ENCODE results near the gene ANO8.

Gene ANO8

DNA sequence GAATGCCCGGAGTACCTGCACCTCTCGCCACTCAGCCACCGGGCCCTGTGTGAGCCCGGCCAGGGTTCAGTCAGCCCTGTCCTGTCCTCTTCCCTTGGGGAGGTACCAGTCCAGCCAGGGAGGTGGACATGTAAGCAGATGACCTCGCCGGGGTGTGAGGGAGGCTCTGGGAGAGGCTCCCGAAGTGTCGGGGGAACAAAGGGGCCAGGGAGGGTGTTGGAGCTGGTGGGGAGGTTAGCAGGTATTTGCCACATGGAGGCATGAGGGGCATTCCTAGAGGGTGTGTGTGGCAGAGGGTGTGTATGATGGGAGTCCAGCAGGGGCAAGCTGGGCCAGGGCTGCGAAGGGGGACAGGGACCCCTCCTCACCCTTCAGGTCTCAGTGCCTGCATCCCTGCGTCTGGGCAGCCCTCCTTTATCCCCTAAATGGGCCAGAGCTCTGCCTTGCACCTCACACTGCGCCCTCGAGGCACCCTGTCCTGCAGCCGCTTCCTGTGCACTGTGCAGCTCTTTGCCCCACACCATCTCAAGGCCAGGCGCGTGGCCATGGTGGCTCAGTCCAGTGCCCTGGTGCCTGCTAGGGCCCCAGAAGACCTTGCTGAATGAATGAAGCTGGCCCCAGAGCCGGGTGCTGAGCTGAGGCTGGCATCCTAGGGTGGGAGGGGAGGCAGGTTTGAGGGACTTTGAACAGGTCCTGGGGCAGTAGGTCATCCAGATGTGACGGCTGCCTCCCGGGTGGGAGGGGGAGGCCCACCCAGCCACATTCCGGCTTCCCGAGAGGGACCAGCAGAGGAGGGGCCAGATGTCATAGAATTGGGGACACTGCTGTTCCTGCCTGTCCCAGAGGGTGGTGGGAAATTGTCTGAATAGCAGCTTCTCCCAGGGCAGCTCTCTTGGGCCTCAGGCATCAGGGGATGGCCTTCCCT is 22.2 kb downstream of the ANO8 start:
- TF ChIP-seq, protein P1, sequence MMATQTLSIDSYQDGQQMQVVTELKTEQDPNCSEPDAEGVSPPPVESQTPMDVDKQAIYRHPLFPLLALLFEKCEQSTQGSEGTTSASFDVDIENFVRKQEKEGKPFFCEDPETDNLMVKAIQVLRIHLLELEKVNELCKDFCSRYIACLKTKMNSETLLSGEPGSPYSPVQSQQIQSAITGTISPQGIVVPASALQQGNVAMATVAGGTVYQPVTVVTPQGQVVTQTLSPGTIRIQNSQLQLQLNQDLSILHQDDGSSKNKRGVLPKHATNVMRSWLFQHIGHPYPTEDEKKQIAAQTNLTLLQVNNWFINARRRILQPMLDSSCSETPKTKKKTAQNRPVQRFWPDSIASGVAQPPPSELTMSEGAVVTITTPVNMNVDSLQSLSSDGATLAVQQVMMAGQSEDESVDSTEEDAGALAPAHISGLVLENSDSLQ (IDR thresholded peaks at IDR 0.05) = no peak
- TF ChIP-seq ARNT (IDR thresholded peaks at IDR 0.05) (no peak), LEF1 (IDR thresholded peaks at IDR 0.05; ENCODE audit: borderline replicate concordance) (no peak), BHLHE40 (IDR thresholded peaks at IDR 0.05; ENCODE audit: borderline replicate concordance) (no peak)
- POLR2A ChIA-PET = interaction anchor here (0.7 to 1.5 kb wide), 3 partner anchors 9 to 19 kb away, joined by 4 to 5 read pairs (median 4); no protein-coding TSS in a partner anchor
- no peak for DNase-seq (ENCODE audit: extremely low spot score)
- CTCF ChIA-PET = interaction anchor here (0.6 kb wide), 1 partner anchor 626 kb away, joined by 3 read pairs; no protein-coding TSS in a partner anchor

GRCh38 chr19:17311455-17312188 is 23.0 kb downstream of the ANO8 start:
- no peak for TF ChIP-seq FOXM1 (IDR thresholded peaks at IDR 0.05; ENCODE audit: borderline replicate concordance)
- no peak for TF ChIP-seq ZNF384 (IDR thresholded peaks at IDR 0.05)
- TF ChIP-seq FOXK2 (IDR thresholded peaks at IDR 0.05) = no peak
- no peak for TF ChIP-seq HDGF (IDR thresholded peaks at IDR 0.05; ENCODE audit: borderline replicate concordance)
- TF ChIP-seq L3MBTL2 (conservative IDR thresholded peaks at IDR 0.05) = no peak
- no peak for TF ChIP-seq ARNT (IDR thresholded peaks at IDR 0.05)
- no peak for TF ChIP-seq LEF1 (IDR thresholded peaks at IDR 0.05; ENCODE audit: borderline replicate concordance)
- no peak for TF ChIP-seq ELF4 (IDR thresholded peaks at IDR 0.05)
- TF ChIP-seq TARDBP (IDR thresholded peaks at IDR 0.05) = no peak
- TF ChIP-seq BHLHE40 (IDR thresholded peaks at IDR 0.05; ENCODE audit: borderline replicate concordance) = no peak
- TF ChIP-seq FOXA1 (IDR thresholded peaks at IDR 0.05) = no peak
- TF ChIP-seq SP1 (IDR thresholded peaks at IDR 0.05) = no peak
- no peak for TF ChIP-seq SUZ12 (IDR thresholded peaks at IDR 0.05)
- no peak for TF ChIP-seq CTBP1 (IDR thresholded peaks at IDR 0.05; ENCODE audit: borderline replicate concordance)
- no peak for TF ChIP-seq NFRKB (IDR thresholded peaks at IDR 0.05)
- TF ChIP-seq, protein P1 (IDR thresholded peaks at IDR 0.05) = no peak
- DNase-seq (ENCODE audit: extremely low spot score) = no peak
- POLR2A ChIA-PET = interaction anchor here (1.5 kb wide), 1 partner anchor 19 kb away, joined by 4 read pairs; no protein-coding TSS in a partner anchor
- CTCF ChIA-PET = no interaction called here

DNA sequence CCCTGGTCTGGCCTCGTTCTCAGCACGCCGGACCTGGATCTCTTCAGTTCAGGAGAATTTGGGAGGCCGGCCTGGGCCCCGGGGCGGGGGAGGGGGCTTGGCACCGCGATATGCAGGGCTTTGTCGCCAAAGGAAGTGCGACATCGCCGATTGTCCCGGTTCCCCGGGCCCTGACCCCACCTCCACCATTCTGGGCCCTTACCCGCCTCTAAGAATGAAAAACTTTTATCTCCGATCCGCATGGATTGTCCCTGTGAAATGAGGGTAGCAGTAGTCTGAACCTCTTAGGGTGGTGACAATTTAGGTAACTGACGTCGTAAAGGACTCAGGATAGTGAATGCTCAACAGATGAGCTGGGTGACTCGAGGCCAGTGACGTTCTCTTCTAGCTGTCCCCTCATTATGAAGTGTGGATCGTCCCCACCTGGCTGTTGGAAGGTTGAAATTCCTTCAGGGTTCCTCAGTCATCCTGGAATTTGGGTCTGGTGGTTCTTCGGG is 24.6 kb downstream of the ANO8 start:
- CTCF ChIA-PET = no interaction called here
- no peak for TF ChIP-seq NFRKB (IDR thresholded peaks at IDR 0.05)
- TF ChIP-seq CTBP1 (IDR thresholded peaks at IDR 0.05; ENCODE audit: borderline replicate concordance) = no peak
- DNase-seq (ENCODE audit: extremely low spot score) = no peak
- POLR2A ChIA-PET = interaction anchor here (0.9 to 6.2 kb wide), 6 partner anchors 8 to 43 kb away, joined by 3 to 107 read pairs (median 6); partner anchors contain the start of genes ANO8, BABAM1 and GTPBP3

GRCh38 chr19:17309198-17309964 is 25.3 kb downstream of the ANO8 start, which contains the start of gene DDA1:
TSS of gene DDA1 (plus strand) at chr19:17309563. CDS start at chr19:17309655, 92 bp downstream.
- ChIA-PET POLR2A (interaction anchor here (0.7 to 6.2 kb wide), 17 partner anchors 8 to 110 kb away, joined by 3 to 107 read pairs (median 4); partner anchors contain the start of genes ANO8, BABAM1, GTPBP3 and MVB12A), CTCF (no interaction called here)
- DNase-seq (ENCODE audit: extremely low spot score) = peak; percentile 93

DNA sequence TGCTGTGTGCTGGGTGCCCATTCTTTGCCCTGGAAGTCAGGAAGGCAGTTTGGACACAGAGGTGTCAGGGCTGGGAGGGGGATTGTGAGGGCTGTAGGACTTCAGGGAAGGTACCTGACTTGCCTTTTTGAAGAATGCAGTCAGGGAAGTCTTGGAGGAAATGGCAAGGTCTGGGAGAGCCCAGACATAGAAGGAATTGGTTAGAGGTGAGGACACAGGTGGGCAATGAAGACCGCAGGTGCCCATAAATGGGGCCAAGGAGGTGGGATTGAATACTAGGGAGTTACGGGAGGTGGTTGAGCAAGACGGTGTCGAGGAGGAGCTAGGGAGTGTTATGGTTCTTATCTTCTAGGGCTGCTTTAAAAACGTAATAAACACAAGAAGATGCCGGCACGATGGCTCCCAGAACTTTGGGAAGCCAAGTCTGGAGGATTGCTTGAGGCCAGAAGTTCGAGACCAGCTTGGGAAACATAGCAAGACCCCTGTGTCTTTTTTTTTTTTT is 26.7 kb downstream of the ANO8 start:
- CTCF ChIA-PET = interaction anchor here (0.8 kb wide), 1 partner anchor 28 kb away, joined by 3 read pairs; no protein-coding TSS in a partner anchor
- POLR2A ChIA-PET = interaction anchor here (1.0 to 6.2 kb wide), 3 partner anchors 15 to 92 kb away, joined by 3 to 107 read pairs (median 14); partner anchors contain the start of genes ANO8, GTPBP3 and USE1
- DNase-seq (ENCODE audit: extremely low spot score) = no peak
- TF ChIP-seq L3MBTL2 (conservative IDR thresholded peaks at IDR 0.05) (no peak), ARNT (IDR thresholded peaks at IDR 0.05) (no peak), ELF4 (IDR thresholded peaks at IDR 0.05) (no peak), FOXA1 (IDR thresholded peaks at IDR 0.05) (no peak), SUZ12 (IDR thresholded peaks at IDR 0.05) (no peak), FOXK2 (IDR thresholded peaks at IDR 0.05) (no peak), NFRKB (IDR thresholded peaks at IDR 0.05) (no peak), SP1 (IDR thresholded peaks at IDR 0.05) (no peak), CTBP1 (IDR thresholded peaks at IDR 0.05; ENCODE audit: borderline replicate concordance) (no peak), HDGF (IDR thresholded peaks at IDR 0.05; ENCODE audit: borderline replicate concordance) (no peak), ZNF384 (IDR thresholded peaks at IDR 0.05) (no peak), BHLHE40 (IDR thresholded peaks at IDR 0.05; ENCODE audit: borderline replicate concordance) (no peak), FOXM1 (IDR thresholded peaks at IDR 0.05; ENCODE audit: borderline replicate concordance) (no peak)
- TF ChIP-seq, protein P1 (IDR thresholded peaks at IDR 0.05) = no peak

More at GRCh38 chr19:17309198-17309964, 25.3 kb downstream of the ANO8 start, which contains the start of gene DDA1:
- no peak for TF ChIP-seq CTBP1 (IDR thresholded peaks at IDR 0.05; ENCODE audit: borderline replicate concordance)
- TF ChIP-seq ELF4 (IDR thresholded peaks at IDR 0.05) = peak; percentile 70
